GM18505 (cell line): Measurements from ENCODE around the gene ZNF628.
"Not testable (repeated sequence)": the region's sequence is repeated elsewhere in the genome, so short reads cannot be mapped to it uniquely, and the experiment has no call there.

Experiments used
- ATAC-seq: cut with Tn5 transposase; IDR thresholded peaks from one replicate; pipeline ENCODE4 v1.9.1; 2021; ENCODE audit not compliant: unreplicated experiment
- POLR2A ChIP-seq: IDR thresholded peaks from 4 replicates; pipeline ENCODE4 v1.6.1; 2011; ENCODE audit warnings: borderline replicate concordance; ENCODE audit not compliant: insufficient read depth, insufficient read length; ENCODE audit errors: extremely low read depth

Gene ZNF628

GRCh38 chr19:55489711-55490477 is 13.5 kb downstream of the ZNF628 start:
- no peak for TF ChIP-seq POLR2A
- no peak for ATAC-seq

- no peak for TF ChIP-seq POLR2A
- ATAC-seq = no peak
These were observed 14.3 kb downstream of the ZNF628 start for GRCh38 chr19:55490478-55491432.

- no peak for TF ChIP-seq POLR2A
- ATAC-seq = no peak
These were observed 15.3 kb downstream of the ZNF628 start for GRCh38 chr19:55491546-55492360.

GRCh38 chr19:55492362-55492944 is 16.0 kb downstream of the ZNF628 start:
- TF ChIP-seq POLR2A = no peak
- ATAC-seq = no peak

- ATAC-seq = no peak
- no peak for TF ChIP-seq POLR2A
These were observed 16.7 kb downstream of the ZNF628 start for GRCh38 chr19:55493052-55493644.

- ATAC-seq = no peak
- TF ChIP-seq POLR2A = no peak
These were observed 17.3 kb downstream of the ZNF628 start for GRCh38 chr19:55493645-55494171.

GRCh38 chr19:55494172-55494761 is 17.9 kb downstream of the ZNF628 start:
- no peak for ATAC-seq
- no peak for TF ChIP-seq POLR2A

- TF ChIP-seq POLR2A = no peak
- no peak for ATAC-seq
These were observed 19.4 kb downstream of the ZNF628 start for GRCh38 chr19:55495646-55496349.

GRCh38 chr19:55496820-55497219 is 20.4 kb downstream of the ZNF628 start:
- not testable (repeated sequence) for ATAC-seq

- ATAC-seq = no peak
These were observed 21.3 kb downstream of the ZNF628 start for GRCh38 chr19:55497763-55498162.

GRCh38 chr19:55498246-55498840 is 21.9 kb downstream of the ZNF628 start:
- TF ChIP-seq POLR2A = no peak
- ATAC-seq = no peak

More at GRCh38 chr19:55497763-55498162, 21.3 kb downstream of the ZNF628 start:
- TF ChIP-seq POLR2A = no peak
